Brain microvascular endothelial cell (primary cell): ENCODE results near the gene FLRT1.
A peak's percentile ranks its signal among the peaks of the same experiment; 100 is the strongest.

Source experiments
- DNase-seq: peaks from one replicate; pipeline ENCODE4 v3.0.0-alpha.2; 2020
- H3K27ac ChIP-seq: fragments of 250-450 bp; sonication (Bioruptor Pico); 2 replicates; pipeline ENCODE4 v1.5.1; 2020; ENCODE audit warnings: mild to moderate bottlenecking, moderate library complexity
- H3K27me3 ChIP-seq: fragments of 250-450 bp; sonication (Bioruptor Pico); replicated peaks from 2 replicates; pipeline ENCODE4 v1.5.1; 2020; ENCODE audit warnings: mild to moderate bottlenecking
- H3K36me3 ChIP-seq: fragments of 250-450 bp; sonication (Bioruptor Pico); replicated peaks from 2 replicates; pipeline ENCODE4 v1.5.1; 2020; ENCODE audit warnings: mild to moderate bottlenecking
- H3K4me3 ChIP-seq: 2 replicates; pipeline ENCODE4 v1.5.1; 2011; ENCODE audit warnings: low read depth, mild to moderate bottlenecking, control low read depth, low read length, moderate library complexity
- CTCF ChIP-seq: IDR thresholded peaks from 2 replicates; pipeline ENCODE4 v1.5.1; 2011; ENCODE audit warnings: low read depth, mild to moderate bottlenecking, moderate library complexity, low read length, control low read depth, inconsistent platforms; ENCODE audit errors: missing control alignments
- in situ Hi-C: cut with HindIII; loops from 2 replicates; pipeline ENCODE4 v1.10.0; 2017; ENCODE audit warnings: low sequenced_read_pairs, low pct_ligation_motif_present

Gene FLRT1

GRCh38 chr11:63999349-64000025, 36.2 kb upstream of the FLRT1 start:
- Histone ChIP-seq H3K27me3 (no peaks in the 10 kb centered on the region), H3K36me3 (peaks cover 33% of the 10 kb centered on the region), H3K4me3 (no peak overlapping the region), H3K27ac (no peak overlapping the region)
- no peak for TF ChIP-seq CTCF
- in situ Hi-C loops, result loop anchor here (5.0 kb wide), 1 partner anchor 138 kb away; no protein-coding TSS in a partner anchor
- DNase-seq, result peak; percentile 33

GRCh38 chr11:64000026-64000739, 35.5 kb upstream of the FLRT1 start:
- in situ Hi-C loops, result loop anchor here (5.0 kb wide), 1 partner anchor 137 kb away; no protein-coding TSS in a partner anchor
- Histone ChIP-seq H3K36me3 (peaks cover 30% of the 10 kb centered on the region), H3K27me3 (no peaks in the 10 kb centered on the region), H3K27ac (no peak overlapping the region), H3K4me3 (no peak overlapping the region)
- TF ChIP-seq CTCF, result peak; percentile 57
- peak; percentile 33 for DNase-seq

GRCh38 chr11:64000740-64001483, 34.8 kb upstream of the FLRT1 start:
- Histone ChIP-seq H3K36me3 (peaks cover 25% of the 10 kb centered on the region), H3K27ac (no peak overlapping the region), H3K4me3 (no peak overlapping the region), H3K27me3 (no peaks in the 10 kb centered on the region)
- in situ Hi-C loops, result loop anchor here (5.0 kb wide), 1 partner anchor 136 kb away; no protein-coding TSS in a partner anchor
- no peak for TF ChIP-seq CTCF
- no peak for DNase-seq

GRCh38 chr11:64001484-64002420, 34.0 kb upstream of the FLRT1 start:
- no peak for TF ChIP-seq CTCF
- no peak overlapping the region for H3K4me3 ChIP-seq
- H3K36me3 ChIP-seq, result peaks cover 17% of the 10 kb centered on the region
- no peaks in the 10 kb centered on the region for H3K27me3 ChIP-seq
- no peak overlapping the region for H3K27ac ChIP-seq
- in situ Hi-C loops, result loop anchor here (5.0 kb wide), 1 partner anchor 136 kb away; no protein-coding TSS in a partner anchor
- DNase-seq, result no peak
